ENCODE measurements around the gene CAMTA1. TPM values are rescaled to one million over a fixed set of nuclear protein-coding genes. Genes with fewer than 3 reads are reported as not detected.
A peak's percentile ranks its signal among the peaks of the same experiment; 100 is the strongest.
"Not testable (repeated sequence)": the region's sequence is repeated elsewhere in the genome, so short reads cannot be mapped to it uniquely, and the experiment has no call there.

The CAMTA1 gene
- total RNA-seq, 1 donor from 2014 or later, result 160 TPM

GRCh38 chr1:7704214-7705047 lies 919.2 kb downstream of the CAMTA1 start:
- peak overlapping the region; percentile 75 for H3K4me3 ChIP-seq
- intact Hi-C loops (cut with micrococcal nuclease), result no loop called here
- no peaks in the 10 kb centered on the region for H3K27me3 ChIP-seq (ENCODE audit: low read depth)
- TF ChIP-seq CTCF (IDR thresholded peaks at IDR 0.05; ENCODE audit: borderline replicate concordance), result no peak
- peak; percentile 96 for DNase-seq
- H3K36me3 ChIP-seq, result no peaks in the 10 kb centered on the region
- no peaks in the 10 kb centered on the region for H3K9me3 ChIP-seq (replicated peaks)
- H3K27ac ChIP-seq (replicated peaks), result peak overlapping the region; percentile 53
- peaks cover 20% of the 10 kb centered on the region for H3K4me1 ChIP-seq

DNA sequence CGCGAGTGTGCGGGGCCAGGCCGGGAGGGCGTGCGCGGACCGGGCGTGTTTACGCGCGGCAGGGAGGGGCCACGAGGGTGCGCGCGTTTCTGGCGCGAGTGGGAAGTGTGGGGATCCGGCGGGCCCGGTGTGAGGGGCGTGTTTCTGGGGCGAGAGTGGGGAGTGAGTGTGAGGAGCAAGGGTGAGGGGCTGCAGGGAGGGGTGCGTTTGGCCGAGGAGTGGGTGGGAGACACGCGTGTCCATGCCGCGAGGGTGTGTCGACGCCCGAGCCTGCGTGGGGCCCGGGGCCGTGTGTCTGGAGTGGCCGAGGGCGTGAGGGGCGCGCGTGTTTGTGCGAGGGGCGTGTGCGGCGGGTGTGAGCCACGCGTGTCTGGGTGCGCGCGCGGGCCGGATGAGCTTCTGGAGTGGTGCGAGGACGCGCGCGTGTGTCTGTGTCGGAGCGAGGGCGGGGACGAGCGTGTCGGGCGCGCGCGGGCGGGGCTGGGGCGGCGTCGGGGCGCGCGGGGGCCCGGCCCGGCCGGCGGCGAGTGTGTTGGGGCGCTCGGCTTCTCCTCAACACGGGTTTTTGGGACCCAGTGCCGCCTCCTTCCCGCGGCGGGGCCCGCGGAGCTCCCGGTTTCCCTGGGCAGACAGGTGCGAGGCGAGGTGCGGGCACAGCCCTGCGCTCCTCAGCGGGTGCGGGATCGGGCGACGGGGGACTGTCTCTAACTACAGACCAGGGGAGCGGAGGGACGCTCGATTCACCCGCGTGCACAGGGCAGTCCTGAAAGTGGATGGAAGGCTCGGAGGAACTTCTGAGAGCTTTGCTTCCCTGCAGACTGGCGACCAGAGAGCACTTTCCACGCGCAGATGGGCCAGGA lies 920.0 kb downstream of the CAMTA1 start:
- H3K27ac ChIP-seq (replicated peaks), result peak overlapping the region; percentile 61
- H3K27me3 ChIP-seq (ENCODE audit: low read depth), result no peaks in the 10 kb centered on the region
- DNase-seq, result peak; percentile 57

DNA sequence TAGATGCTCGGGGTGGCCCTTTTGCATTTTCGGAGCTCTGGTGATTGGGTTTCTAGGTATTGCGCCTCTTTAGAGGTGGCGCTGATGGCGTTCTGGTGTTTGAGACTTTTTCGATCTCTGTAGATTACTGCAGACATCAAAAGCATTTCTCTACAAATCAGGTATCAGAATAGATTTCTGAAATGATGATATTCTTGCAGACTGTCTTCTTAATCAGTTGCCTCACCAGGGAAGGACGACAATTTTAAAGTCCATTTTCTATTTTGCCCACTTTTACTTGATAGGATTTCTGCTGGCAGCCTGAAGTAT lies 920.6 kb downstream of the CAMTA1 start:
- peak overlapping the region; percentile 61 for H3K27ac ChIP-seq (replicated peaks)
- TF ChIP-seq CTCF (IDR thresholded peaks at IDR 0.05; ENCODE audit: borderline replicate concordance), result no peak
- DNase-seq, result no peak
- H3K4me3 ChIP-seq, result peak overlapping the region; percentile 75
- H3K36me3 ChIP-seq, result no peaks in the 10 kb centered on the region
- H3K4me1 ChIP-seq, result peaks cover 20% of the 10 kb centered on the region
- H3K27me3 ChIP-seq (ENCODE audit: low read depth), result no peaks in the 10 kb centered on the region
- no peaks in the 10 kb centered on the region for H3K9me3 ChIP-seq (replicated peaks)
- intact Hi-C loops (cut with micrococcal nuclease), result no loop called here

More for the DNA sequence above, 920.0 kb downstream of the CAMTA1 start:
- H3K4me1 ChIP-seq, result peaks cover 20% of the 10 kb centered on the region
- TF ChIP-seq CTCF (IDR thresholded peaks at IDR 0.05; ENCODE audit: borderline replicate concordance), result no peak
- no peaks in the 10 kb centered on the region for H3K9me3 ChIP-seq (replicated peaks)
- peak overlapping the region; percentile 75 for H3K4me3 ChIP-seq
- H3K36me3 ChIP-seq, result no peaks in the 10 kb centered on the region
- intact Hi-C loops (cut with micrococcal nuclease), result no loop called here

DNA sequence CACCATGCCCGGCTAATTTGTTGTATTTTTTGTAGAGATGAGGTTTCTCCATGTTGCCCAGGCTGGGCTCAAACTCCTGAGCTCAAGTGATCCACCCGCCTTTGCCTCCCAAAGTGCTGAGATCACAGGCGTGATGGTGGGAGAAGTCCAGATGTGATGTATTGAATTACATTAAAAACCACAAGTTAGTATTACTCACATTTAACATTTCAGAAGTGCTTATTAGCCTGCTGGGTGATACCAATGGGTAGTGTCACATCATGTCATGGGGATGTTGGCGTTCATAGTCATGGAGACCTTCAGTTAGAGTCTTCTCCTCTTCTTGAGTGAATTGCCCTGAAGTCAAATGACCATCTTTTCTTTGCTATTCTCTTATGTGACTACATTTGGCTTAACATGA lies 922.3 kb downstream of the CAMTA1 start:
- intact Hi-C loops (cut with micrococcal nuclease), result no loop called here

GRCh38 chr1:7708065-7708464 lies 922.8 kb downstream of the CAMTA1 start:
- H3K4me3 ChIP-seq; DNase-seq; H3K36me3 ChIP-seq; intact Hi-C loops (cut with micrococcal nuclease); H3K27me3 ChIP-seq (ENCODE audit: low read depth); H3K27ac ChIP-seq (replicated peaks); H3K9me3 ChIP-seq (replicated peaks): not testable (repeated sequence)
- peaks cover 15% of the 10 kb centered on the region for H3K4me1 ChIP-seq

More for the DNA sequence above, 922.3 kb downstream of the CAMTA1 start:
- Histone ChIP-seq H3K4me1 (peaks cover 20% of the 10 kb centered on the region), H3K27ac (replicated peaks) (no peak overlapping the region), H3K36me3 (no peaks in the 10 kb centered on the region), H3K9me3 (replicated peaks) (no peaks in the 10 kb centered on the region), H3K27me3 (ENCODE audit: low read depth) (no peaks in the 10 kb centered on the region), H3K4me3 (no peak overlapping the region)
- no peak for TF ChIP-seq CTCF (IDR thresholded peaks at IDR 0.05; ENCODE audit: borderline replicate concordance)
- no peak for DNase-seq

Data from left ventricle myocardium inferior (tissue), 1 donor.